Measurements from ENCODE around the gene CTNNAL1.
A peak's percentile ranks its signal among the peaks of the same experiment; 100 is the strongest.
"Not testable (repeated sequence)": the region's sequence is repeated elsewhere in the genome, so short reads cannot be mapped to it uniquely, and the experiment has no call there.

The CTNNAL1 gene

DNA sequence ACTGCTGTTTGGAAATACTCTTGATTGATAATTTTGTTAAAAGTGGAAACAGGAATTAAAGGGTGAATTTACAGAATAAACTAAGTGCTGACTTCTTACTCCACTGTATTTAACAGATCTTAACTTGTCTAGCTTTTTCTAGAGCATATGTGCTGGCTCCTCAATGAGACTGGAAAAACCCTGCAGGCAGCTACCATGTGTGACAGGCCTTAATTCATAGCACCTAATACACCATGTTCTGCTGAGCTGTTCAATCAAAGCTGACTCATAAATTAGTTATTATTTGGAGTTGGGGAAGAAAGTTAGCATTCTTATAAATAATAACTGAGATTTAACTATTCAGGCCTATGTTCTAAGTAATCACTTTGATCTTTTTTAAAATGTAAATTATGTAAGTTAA lies 29.4 kb downstream of the CTNNAL1 start:
- no peak for DNase-seq

DNA sequence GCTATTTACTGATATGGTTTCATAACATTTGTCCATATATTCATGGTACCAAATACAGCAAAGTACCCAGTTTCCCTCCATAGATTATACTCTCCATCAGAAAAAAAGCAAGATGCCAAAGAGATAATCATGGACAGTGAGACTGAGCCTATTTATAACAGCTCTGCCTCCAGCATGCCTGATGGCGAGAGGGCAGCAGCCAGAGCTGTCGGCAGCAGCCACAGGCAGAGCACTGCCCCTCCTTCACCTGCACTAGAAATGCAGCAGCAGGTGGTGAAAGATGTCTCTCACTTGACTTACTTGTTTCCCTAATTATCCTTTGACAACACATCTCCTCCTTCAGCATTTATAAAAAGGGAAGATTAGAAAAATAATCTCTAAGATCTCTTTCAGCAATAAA lies 32.4 kb downstream of the CTNNAL1 start:
- no peak for DNase-seq

DNA sequence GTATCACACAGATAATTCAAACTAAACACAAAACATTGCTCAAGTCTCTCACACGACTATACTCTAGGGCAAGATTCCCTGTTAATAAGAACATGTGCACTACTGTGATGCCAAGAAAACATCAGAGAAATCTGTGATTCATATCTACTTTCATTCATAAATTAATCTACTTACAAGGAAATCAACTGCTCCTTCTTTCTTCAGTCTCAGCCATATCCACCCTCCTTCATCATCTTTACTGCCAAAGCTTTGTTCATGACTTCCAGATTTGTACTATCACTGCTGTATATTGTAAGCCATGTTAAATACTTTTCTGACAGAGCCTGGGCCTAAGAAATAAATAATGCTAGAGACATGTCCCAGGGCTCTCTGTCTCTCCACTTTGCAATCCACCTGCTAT lies 35.1 kb downstream of the CTNNAL1 start:
- no peak for DNase-seq

DNA sequence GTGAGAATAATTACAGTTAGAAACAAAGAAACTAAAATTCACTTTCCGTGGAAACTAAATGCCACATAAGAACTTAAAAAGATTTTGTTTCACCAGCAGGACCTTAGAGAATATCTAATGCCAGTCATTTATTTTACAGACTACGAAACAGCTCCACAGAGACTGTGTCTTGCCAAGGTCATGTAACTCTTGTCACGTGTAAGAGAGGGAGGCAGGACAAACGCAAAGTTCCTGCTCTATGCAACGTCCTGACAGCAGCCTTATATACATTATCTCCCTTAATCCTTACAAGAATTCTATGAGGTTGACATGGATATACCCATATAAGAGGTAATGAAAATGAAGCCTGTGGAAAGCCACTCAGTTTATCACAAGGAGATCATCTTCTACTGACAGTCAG lies 39.4 kb downstream of the CTNNAL1 start:
- DNase-seq = no peak

DNA sequence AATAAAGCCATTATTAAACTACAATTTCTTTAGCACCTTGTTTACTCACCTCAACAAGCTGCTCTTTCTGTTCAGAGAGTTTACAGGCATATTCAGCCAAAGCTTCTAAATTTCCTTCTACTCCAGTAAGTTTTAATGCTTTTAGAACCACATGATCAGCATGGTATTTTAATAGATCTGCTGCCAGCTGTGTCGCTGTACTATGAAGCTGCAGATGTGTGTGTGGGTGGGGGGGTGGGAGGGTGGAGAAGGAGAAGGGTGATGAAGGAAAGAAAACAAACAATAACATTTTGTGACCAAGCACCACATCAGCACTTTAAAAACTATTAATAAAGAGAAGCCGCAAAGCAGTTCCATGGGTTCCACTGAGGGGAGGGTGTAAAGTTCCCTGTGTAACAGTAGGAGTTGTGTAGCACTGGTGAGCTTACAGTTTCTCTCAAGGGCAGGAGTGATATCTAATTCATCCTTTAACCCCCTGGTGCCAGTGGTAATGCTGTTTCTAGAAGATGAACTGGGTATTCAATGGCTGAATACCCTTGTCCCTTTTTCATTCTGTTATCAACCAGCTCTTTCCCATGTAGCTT lies 40.6 kb downstream of the CTNNAL1 start:
- DNase-seq = no peak

DNA sequence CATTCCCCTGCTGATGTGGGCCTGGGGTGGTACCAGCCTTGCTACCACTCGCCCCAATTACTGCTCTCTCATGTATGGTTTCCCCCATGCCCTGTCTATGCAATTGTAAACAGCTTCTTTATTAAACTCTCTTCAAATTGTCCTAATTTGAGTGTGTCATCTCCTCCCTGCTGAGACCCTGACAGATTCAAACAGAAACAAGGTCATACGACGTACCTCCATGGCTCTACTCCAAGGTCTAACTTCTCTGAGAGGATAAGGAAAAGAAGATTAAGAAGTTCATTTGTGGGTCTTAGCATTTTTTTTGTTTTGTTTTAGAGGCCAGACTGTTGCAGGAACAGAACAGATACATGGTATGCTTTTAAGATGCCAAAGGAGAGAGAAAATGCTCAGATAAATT lies 41.1 kb downstream of the CTNNAL1 start:
- no peak for DNase-seq

DNA sequence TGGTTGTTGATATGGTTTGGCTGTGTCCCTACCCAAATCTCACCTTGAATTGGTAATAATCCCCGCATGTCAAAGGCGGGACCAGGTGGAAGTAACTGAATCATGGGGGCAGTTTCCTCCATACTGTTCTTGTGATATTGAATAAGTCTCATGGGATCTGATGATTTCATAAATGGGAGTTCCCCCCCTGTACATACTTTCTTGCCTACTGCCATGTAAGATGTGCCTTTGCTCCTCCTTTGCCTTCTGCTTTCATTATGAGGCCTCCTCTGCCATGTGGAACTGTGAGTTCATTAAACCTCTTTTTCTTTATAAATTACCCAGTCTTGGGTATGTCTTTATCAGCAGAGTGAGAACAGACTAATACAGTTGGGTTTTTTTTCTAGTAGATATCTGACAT lies 41.9 kb downstream of the CTNNAL1 start:
- DNase-seq = not testable (repeated sequence)

DNA sequence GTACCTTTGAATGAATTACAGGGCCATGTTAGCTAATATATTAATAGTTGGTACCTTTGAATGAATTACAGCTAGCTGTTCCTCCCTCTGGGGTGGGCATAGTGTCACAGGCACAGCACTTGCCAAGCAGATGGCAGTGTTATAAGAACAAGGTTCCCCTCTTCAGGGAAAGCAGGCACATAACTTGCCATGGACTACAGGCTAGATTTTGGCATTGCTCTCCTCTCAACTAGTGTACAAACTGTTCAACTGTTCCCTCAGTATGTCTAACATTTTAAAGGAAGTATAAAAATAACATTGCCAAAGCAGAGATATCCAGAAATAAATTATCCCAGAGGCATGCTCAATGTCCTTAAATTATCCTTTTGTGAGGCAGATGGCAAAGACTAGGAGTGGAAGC lies 45.4 kb downstream of the CTNNAL1 start:
- no peak for DNase-seq

DNA sequence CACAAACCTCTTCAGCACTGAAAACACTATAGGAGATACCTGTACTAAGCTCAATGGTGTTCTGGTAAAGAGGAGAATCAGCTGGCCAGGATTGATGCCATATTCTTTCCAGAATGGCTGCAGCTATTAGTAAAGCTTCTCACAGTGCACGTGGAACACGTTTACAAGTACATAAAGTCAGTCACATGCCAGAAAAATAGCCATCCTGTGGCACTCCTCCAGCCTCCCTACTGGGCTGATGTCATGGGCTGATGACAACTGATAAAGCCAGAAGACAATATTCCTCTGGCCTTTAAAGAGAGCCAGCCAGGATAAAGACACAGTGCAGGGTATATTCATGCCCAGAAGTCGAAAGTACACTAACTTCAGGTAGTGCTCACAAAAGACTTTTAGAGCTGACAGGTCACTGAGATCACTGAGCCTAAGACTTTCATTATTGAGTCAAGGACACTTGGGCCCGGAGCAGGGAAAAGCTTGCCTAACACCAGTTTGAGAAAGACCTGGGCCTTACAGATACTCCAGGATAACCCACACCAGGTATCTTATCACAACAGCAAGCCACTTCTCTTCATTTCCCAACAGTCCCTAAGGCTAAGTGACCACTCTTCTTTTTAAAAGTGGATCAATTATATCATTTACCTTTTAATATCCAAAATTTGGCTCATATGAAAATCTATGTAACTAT lies 49.7 kb downstream of the CTNNAL1 start:
- DNase-seq = no peak

DNA sequence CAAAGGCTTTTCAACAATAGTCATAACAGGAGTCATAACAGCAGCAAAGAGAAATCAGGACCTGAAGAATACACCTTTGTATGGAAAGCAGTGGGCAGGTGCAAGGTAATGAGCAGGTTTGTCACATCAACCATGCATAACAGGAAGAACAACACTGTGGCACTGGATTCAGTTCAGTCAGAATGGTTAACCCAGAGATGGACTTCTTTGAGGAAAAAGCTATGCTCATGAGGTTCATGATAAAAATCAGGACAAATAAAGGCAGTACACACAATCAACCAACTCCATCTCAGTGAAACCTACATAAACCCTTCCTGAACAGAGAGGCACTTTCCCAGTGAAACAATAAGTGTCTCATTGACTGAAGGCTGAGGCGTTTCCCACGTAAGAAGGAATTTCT lies 52.1 kb downstream of the CTNNAL1 start:
- no peak for DNase-seq

DNA sequence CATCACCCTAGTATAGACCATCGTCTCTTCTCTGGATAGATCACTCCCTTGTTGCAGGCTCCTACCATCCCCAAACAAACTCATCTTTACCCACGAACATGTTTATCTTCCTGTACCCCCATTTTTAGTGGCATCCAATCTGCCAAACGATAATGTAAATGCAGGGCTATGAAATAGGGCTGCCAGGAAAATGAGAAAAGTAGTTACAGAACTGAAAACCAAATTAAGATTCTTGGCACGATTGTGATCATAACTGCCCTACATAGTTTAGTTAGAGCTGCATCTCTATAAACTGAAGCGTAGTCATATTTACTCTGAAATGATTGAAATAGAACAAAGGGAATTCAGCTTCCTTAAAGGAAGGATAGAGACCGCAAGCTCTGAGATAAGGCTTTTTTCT lies 53.0 kb downstream of the CTNNAL1 start:
- no peak for DNase-seq

DNA sequence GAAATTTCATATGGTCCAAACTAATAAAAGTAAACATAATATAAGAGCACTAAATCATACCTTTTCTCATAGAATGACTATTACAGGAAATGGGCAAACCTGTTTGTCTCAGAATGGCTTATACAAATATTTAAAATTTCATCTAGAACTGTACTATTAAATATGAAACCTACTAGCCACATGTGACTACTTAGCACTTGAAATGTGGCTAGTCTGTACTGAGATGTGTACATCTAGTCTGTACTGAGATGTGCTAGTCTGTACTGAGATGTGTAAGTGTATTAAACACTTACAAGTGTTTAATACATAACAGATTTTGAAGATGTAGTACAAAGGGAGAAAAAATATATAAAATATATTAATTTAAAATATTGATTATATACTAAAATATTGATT lies 56.7 kb downstream of the CTNNAL1 start:
- DNase-seq = no peak

DNA sequence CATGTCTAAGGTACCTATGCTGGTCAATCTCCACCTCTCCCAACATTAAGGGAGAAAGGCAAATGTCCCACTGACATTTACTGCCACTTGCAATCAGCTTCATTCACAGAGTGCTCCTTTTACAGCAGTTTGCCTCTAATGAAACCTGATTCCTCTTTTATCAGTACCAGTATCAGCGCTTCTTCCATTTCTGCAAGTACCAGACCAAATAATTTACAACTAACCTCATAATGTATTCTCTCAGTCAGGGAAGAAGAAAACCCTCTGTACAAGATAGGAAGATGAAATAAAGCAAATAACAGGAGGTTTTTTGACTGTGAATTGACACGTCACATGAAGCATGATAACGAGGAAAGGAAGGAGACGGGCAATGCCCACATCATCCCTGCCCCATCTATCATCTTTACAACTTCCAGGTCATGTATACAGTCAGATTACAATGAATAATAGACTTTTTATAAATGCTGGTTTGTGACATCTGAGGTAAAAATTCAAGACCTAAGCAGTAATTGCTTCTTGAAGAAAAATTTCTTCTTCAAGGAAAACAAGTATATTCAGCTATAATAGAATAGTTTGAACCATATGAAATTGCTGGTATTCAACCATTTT lies 57.2 kb downstream of the CTNNAL1 start:
- no peak for DNase-seq

DNA sequence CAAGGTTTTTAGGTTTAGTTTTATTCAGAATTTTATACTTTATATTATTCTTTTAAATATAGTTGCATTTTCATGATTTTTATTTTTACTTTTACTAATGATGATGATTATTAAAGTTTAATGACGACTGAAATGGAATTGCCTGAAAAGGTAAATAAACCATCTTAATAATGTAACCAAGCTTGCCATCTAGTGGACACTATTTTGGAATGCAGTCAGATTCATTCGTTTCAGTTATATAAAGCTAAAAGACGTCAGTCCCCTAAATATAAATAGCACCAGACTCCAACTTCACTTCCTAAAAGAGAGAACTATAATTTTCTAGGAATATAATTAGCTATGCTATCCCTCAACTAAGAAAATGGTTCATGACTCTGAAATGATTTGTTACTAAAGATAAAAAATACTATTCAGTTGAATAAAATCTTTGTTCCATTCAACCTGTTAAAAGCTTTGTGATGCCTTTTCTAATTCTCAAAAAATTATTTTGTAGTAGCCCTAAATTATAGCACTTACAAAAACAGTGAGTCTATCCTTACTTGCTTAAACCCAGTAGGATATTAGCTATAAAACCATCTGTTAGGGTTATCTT lies 59.2 kb downstream of the CTNNAL1 start:
- DNase-seq = no peak

DNA sequence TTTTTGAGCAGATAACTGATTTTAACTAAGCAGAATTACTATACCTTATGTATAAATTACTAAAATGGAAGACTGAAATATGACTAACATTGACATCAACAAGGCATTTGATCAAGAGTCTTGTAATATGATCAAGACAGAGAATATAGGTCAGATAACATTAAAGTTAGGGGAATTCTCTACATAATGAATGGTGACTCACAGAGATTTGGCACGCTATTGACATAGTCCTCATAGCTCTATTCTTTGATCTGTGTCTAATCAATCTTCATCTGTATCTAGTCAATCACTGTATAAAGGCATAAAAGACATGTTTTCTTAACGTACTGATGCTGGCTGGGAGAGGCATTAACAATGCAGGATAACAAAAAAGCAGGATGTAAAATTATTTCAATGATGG lies 61.7 kb downstream of the CTNNAL1 start:
- DNase-seq = no peak

DNA sequence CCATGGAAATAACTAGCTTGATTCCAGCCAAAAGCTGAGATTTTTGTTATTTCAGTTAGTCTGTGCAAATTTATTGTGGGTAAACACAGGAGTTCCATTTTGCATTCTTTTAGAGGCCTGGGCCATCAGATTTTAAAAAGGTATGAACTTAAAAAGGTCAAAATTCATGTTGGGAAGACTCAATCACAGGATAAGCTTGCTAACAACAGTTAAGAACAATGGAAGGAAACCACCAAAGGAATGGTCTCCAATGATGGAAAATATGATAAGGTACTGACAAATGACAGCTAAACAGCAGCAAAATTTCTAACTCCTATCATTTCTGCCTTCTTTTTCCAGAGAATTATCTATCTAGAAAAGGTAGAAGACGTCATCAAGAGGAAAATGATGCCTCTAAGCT lies 63.1 kb downstream of the CTNNAL1 start:
- no peak for DNase-seq

DNA sequence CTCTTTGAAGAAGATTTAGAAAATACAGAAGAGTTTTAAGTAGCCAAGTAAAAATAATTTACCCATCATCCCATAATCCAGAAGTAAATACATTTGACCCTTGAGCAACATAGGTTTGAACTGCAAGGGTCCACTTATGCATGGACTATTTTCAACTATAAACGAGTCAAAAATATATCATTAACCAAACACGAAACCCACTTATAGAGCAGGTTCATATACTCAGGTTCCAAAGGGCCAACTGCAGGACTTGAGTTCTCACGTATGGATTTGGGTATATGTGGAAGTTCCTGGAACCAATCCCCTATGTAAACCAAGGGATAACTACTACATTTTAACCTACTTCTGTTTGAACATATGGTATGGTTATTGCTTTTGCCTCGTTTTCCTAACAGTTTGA lies 73.3 kb downstream of the CTNNAL1 start:
- no peak for DNase-seq

DNA sequence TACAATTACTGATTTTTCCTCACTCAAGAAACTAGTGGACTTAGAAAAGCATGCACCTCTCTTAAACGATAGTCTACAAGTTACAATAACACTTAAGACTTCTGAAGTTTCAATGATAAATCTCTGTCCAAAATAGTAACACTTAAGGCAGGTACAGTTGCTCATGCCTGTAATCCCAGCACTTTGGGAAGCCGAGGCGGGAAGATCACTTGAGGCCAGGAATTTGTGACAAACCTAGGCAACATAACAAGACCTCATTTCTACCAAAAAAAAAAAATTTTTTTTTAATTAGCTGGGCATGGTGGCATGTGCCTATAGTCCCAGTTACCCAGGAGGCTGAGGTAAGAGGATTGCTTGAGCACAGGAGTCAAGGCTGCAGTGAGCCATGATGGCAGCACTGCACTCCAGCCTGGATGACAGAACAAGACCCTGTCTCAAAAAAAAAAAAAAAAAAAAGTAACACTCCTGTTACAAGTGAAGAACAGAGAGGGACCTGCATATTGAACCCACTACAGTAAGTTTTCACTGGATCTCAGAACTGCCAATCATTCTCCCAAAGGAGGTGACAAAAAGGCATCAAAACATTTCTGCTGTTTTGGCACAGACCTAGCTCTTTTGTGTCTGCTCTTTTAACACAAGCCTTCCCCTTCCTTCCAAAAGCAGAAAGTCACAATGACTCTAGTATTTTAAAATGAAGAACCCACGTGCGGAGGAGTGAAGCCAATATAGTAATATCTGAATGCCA lies 75.6 kb downstream of the CTNNAL1 start:
- no peak for DNase-seq

DNA sequence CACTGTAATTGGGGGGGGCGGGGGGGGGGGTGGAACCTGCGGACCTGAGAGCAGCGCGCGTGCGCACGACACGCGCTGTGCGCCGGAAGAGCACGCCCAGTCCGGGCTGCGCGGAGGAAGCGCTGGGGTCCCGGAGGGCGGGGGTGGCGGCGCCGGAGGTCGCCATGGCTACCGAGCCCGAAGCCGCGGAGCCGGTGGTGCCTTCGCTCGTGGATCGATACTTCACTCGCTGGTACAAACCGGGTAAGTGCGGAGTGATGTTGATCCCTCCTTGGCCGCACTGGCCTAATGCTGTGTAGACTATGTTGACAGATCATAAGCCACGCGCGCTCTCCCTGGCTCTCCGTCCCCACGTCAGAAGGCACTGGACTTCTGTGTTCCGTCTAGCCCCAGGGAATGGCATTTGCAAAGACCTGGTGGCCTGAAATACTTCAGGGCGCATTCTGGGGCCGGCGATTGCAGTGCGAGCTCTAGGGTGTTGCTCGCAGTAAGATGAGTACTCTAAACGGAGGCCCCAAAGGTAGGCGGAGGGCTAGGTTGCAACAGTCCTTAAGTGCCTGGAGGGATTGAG lies 78.9 kb downstream of the CTNNAL1 start, which contains the start of gene ABITRAM:
Gene ABITRAM (plus strand): TSS at position 78 of the 571 bp plus-strand sequence. CDS start 87 bp downstream, at position 165.
- DNase-seq = peak; percentile 80

DNA sequence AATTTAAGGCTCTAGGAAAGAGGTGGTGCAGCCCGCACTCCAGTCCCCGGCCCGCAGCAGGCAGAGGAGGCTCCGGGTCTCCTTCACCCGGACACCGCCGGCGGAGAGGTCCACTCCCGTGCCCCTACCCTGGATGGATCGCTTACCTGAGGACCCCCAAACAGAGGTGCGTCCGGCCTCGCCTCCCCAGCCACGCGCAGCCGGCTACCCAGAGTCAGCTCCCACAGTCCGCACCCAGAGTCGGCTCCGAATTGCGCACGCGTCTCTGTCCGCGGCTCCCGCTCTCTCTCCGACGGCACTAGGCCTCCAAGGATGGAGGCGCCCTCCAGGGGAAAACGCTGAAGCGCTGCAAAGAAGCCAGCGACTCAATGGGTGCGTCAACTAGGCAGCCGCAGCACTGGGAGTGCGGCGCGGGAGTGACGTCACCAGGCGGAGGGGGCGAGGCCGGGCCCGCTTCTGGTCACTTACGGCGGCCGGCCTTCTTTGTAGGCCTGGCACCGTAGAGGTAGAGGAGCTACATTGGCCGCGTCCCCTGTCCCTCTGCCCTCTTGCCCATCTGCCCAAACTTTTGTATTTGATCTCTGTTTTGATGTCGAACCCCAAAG lies 79.5 kb downstream of the CTNNAL1 start, which contains the start of gene ELP1:
Gene ELP1 (minus strand): TSS at position 407 of the 605 bp plus-strand sequence. CDS start 2,978 bp downstream, outside the sequence.
- DNase-seq = peak; percentile 89

DNA sequence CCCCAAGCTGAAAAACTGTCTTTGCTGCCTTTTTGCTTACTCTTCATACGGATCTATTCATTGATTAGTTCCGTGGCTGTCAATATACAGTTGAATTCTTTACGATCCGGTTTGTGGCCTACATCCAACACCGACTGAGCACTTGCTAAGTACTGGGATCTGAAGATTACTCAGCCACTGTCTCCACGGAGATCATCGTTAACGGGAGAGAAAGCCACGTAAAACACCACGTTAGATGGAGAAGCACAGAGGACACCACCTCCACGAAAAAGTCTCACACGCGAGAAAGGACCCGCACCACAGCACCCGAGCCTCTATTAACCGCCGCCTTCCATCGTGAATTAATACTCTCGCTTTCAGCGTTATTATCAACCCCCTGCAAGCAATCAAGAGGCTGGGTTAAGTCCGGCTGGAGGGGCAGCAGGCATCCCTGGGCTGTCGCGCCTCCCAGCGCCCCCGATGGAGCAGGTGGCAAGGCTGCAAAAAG lies 80.0 kb downstream of the CTNNAL1 start:
- no peak for DNase-seq

DNA sequence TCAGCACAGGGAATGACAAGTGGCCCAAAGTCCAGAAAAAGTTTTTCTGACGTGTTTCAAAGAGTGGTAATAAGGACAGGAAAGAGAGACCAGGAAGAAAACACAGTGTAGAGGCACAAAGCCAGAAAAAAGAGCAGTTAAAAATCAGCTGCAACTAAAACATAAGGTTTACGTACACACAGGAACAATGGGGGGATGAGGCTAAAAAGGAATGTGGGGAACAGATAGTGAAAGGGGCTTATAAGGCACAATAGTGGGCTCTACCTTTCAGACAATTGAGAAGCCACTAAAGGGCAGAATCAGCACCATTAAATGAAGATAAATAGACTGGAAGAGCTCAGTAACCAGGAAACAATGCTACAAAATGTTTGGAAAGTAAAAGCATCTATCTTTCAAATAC lies 84.9 kb downstream of the CTNNAL1 start:
- no peak for DNase-seq

Measured in effector CD8-positive, alpha-beta T cell (primary cell).